ENCODE measurements around the gene CFAP54. TPM values are rescaled to one million over a fixed set of nuclear protein-coding genes. Genes with fewer than 3 reads are reported as not detected.

CFAP54 gene
- total RNA-seq, 4 donors from 2014 or later, result 2.1 to 4.7 (median 3.6) TPM

GRCh38 chr12:96766232-96766631 is 276.9 kb downstream of the CFAP54 start:
- H3K9me3 ChIP-seq, result no peaks in the 10 kb centered on the region
- H3K27me3 ChIP-seq, result no peaks in the 10 kb centered on the region
- TF ChIP-seq EP300 (IDR thresholded peaks at IDR 0.05) (no peak), POLR2A (IDR thresholded peaks at IDR 0.05) (no peak)
- TF ChIP-seq, protein P1, sequence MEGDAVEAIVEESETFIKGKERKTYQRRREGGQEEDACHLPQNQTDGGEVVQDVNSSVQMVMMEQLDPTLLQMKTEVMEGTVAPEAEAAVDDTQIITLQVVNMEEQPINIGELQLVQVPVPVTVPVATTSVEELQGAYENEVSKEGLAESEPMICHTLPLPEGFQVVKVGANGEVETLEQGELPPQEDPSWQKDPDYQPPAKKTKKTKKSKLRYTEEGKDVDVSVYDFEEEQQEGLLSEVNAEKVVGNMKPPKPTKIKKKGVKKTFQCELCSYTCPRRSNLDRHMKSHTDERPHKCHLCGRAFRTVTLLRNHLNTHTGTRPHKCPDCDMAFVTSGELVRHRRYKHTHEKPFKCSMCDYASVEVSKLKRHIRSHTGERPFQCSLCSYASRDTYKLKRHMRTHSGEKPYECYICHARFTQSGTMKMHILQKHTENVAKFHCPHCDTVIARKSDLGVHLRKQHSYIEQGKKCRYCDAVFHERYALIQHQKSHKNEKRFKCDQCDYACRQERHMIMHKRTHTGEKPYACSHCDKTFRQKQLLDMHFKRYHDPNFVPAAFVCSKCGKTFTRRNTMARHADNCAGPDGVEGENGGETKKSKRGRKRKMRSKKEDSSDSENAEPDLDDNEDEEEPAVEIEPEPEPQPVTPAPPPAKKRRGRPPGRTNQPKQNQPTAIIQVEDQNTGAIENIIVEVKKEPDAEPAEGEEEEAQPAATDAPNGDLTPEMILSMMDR (IDR thresholded peaks at IDR 0.05), result no peak
- H3K36me3 ChIP-seq, result peaks cover 0 to 6% of the 10 kb centered on the region in 2 donors
- 83 to 88% methylated on average over 1 to 2 of the region's 3 CpGs for WGBS, 2 donors (ENCODE audit: low coverage in 1 of 2)
- H3K4me3 ChIP-seq, result no peak overlapping the region
- no peak for ATAC-seq
- no peaks in the 10 kb centered on the region for H3K4me1 ChIP-seq
- no peak overlapping the region for H3K27ac ChIP-seq

- no peak for ATAC-seq
- Histone ChIP-seq H3K4me3 (no peak overlapping the region), H3K4me1 (no peaks in the 10 kb centered on the region), H3K27ac (no peak overlapping the region), H3K27me3 (no peaks in the 10 kb centered on the region), H3K9me3 (peaks cover 0 to 5% (median 0%) of the 10 kb centered on the region in 3 donors), H3K36me3 (peaks cover 0 to 6% of the 10 kb centered on the region in 2 donors)
- TF ChIP-seq, protein P1 (IDR thresholded peaks at IDR 0.05), result no peak
- TF ChIP-seq EP300 (IDR thresholded peaks at IDR 0.05), result no peak
- WGBS, 2 donors (ENCODE audit: low coverage in 1 of 2), result 83 to 86% methylated on average over 4 to 5 of the region's 7 CpGs
Measured at GRCh38 chr12:96769400-96769799, 280.0 kb downstream of the CFAP54 start.

DNA sequence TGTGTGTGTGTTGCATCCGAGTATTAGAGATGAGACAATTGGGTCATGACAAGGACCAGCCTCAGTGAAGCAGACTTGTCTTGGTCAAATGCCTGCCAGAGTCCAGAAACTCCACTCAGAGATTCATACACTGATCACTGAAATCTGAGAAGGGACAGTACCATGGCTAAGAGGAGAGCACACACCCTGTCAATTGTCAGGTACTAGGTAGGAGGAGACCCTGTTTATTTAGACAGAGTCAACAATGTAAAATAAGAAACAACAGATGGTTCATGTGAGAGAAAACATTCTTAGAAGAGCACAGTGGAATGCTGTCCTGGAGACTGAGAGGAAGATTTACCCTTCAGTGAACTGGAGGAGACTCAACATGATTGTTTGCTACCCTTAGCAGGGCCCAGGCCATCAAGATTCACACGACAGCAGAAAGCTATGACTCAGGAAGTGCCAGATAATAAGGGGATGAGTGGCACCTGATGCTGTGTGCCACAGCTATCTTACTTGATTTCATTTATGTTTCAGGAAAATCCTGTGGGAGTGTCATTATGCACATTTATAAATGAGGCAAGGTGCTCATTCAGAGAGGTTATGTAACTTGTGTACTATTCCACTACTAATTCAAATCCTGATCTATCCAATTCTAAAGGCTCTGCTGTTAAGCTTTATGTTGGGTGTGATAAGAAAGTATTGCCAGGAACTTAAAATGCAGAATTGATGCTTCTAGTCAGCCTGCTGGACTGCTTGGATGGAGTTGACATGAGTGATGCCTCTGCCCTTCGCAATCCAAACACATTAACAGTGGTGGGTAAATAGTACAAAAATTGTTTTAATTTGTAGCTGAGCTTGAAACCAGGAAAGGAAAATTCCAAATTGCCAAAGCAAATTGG is 281.1 kb downstream of the CFAP54 start:
- Histone ChIP-seq H3K9me3 (peaks cover 0 to 5% (median 0%) of the 10 kb centered on the region in 3 donors), H3K4me1 (no peaks in the 10 kb centered on the region), H3K36me3 (peaks cover 0 to 6% of the 10 kb centered on the region in 2 donors), H3K27ac (no peak overlapping the region), H3K4me3 (no peak overlapping the region), H3K27me3 (no peaks in the 10 kb centered on the region)
- 64 to 78% methylated on average over 3 of the region's 3 CpGs for WGBS, 2 donors (ENCODE audit: low coverage in 1 of 2)
- no peak for ATAC-seq
- TF ChIP-seq EP300 (IDR thresholded peaks at IDR 0.05) (no peak), POLR2A (IDR thresholded peaks at IDR 0.05) (no peak), POLR2AphosphoS5 (IDR thresholded peaks at IDR 0.05) (no peak)
- TF ChIP-seq, protein P1 (IDR thresholded peaks at IDR 0.05), result no peak

DNA sequence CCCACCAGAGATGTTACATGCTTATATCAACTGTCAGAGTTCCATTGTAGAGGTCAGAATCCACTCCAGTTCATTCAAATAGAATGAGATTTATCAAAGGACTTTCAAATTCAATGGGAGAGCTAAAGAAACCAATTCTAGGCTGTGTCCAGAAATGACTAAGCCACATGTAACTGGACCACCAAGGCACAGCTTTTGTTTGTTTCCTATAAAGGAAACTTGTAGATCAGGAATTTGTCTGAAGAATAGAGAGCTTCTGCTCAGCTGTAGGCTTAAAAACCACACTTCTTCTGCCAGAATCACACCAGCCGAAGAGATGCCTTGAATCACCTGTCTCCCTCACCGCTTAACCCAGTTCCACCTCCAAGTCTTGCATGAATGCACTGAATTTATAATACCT is 283.7 kb downstream of the CFAP54 start:
- no peaks in the 10 kb centered on the region for H3K27me3 ChIP-seq
- no peaks in the 10 kb centered on the region for H3K4me1 ChIP-seq
- peaks cover 0 to 5% (median 0%) of the 10 kb centered on the region in 3 donors for H3K9me3 ChIP-seq
- no peak for ATAC-seq
- 86 to 100% methylated on average over 2 of the region's 2 CpGs for WGBS, 2 donors (ENCODE audit: low coverage in 1 of 2)
- no peaks in the 10 kb centered on the region for H3K36me3 ChIP-seq
- no peak overlapping the region for H3K27ac ChIP-seq
- H3K4me3 ChIP-seq, result no peak overlapping the region
- TF ChIP-seq POLR2A (IDR thresholded peaks at IDR 0.05) (no peak), EP300 (IDR thresholded peaks at IDR 0.05) (no peak), POLR2AphosphoS5 (IDR thresholded peaks at IDR 0.05) (no peak)
- TF ChIP-seq, protein P1 (IDR thresholded peaks at IDR 0.05), result no peak
